Loucy (cell line): ENCODE data around the gene DLG1.

Source experiments
- CTCF ChIP-seq: fragments of 200-600 bp; sonication (generic); conservative IDR thresholded peaks from 2 replicates; pipeline ENCODE4 v1.5.1; 2014; ENCODE audit warnings: mild to moderate bottlenecking, antibody characterized with exemption, low read length
- EZH2phosphoT487 ChIP-seq: fragments of 200-600 bp; IDR thresholded peaks from 2 replicates; pipeline ENCODE4 v1.6.1; 2018; ENCODE audit warnings: antibody characterized with exemption, mild to moderate bottlenecking, moderate library complexity, borderline replicate concordance

- no peak for TF ChIP-seq CTCF
- TF ChIP-seq EZH2phosphoT487, result no peak
Measured at GRCh38 chr3:197202694-197203093, 95.7 kb downstream of the DLG1 start.
